HUES64 (cell line): ENCODE data around the gene RPS23.

ENCODE experiments used
- H3K27ac ChIP-seq: 2 replicates; pipeline ENCODE4 v1.7.0; 2013; ENCODE audit warnings: low read depth, low read length, inconsistent platforms
- H3K27me3 ChIP-seq: 2 replicates; pipeline ENCODE4 v1.6.1; 2013; ENCODE audit warnings: mild to moderate bottlenecking, low read length; ENCODE audit not compliant: insufficient read depth
- H3K36me3 ChIP-seq: 2 replicates; pipeline ENCODE4 v1.6.1; 2013; ENCODE audit warnings: mild to moderate bottlenecking, low read length; ENCODE audit not compliant: insufficient read depth
- H3K4me1 ChIP-seq: 2 replicates; pipeline ENCODE4 v1.6.1; 2013; ENCODE audit warnings: mild to moderate bottlenecking, low read length, moderate library complexity; ENCODE audit not compliant: insufficient read depth
- H3K4me3 ChIP-seq: 2 replicates; pipeline ENCODE4 v1.5.1; 2013; ENCODE audit warnings: mild to moderate bottlenecking, low read length, moderate library complexity
- H3K9ac ChIP-seq: 2 replicates; pipeline ENCODE4 v1.6.1; 2013; ENCODE audit warnings: mild to moderate bottlenecking, low read depth, low read length
- H3K9me3 ChIP-seq: 2 replicates; pipeline ENCODE4 v1.6.1; 2013; ENCODE audit warnings: low read depth, low read length; ENCODE audit not compliant: insufficient read depth
- WGBS: fragments of 150-250, 120-280 bp; methylation state at CpG from one replicate; pipeline ENCODE4 v1.1.7; 2013; ENCODE audit warnings: missing lambda C conversion rate; 5-methylcytosine and 5-hydroxymethylcytosine counted together

RPS23 gene

GRCh38 chr5:82234885-82235284, 43.3 kb downstream of the RPS23 start:
- 85% methylated on average over 5 of the region's 5 CpGs for WGBS
- no peaks in the 10 kb centered on the region for H3K36me3 ChIP-seq

DNA sequence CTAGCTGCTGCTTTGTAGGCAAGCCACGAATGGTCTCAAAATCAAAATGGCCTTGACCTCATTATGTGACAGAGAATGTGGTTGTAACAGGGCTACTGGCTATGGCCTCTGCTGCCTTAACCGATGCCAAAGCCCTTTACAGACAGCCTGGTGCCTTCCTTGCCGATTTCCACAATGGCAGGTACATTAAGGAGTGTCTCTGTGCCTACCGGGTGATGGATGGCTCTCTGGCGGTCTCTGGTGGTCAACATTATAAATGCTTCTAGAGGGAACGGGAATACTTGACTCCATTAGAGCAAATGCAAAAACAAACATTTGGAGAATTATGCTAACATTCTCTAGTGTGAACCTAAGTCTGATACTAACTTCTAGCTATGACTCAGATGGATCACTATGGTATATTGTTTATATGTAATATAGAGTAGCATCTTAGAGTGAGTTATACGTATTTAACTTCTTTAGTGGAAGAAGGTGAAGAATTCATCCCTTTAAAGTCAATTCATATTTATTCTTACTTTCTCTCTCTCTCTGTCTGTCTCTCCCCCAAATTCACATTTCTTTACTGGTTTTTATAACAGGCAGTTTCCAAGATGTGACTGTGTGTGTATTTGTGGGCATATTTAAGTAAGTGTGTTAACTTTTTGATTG, 52.5 kb downstream of the RPS23 start:
- Histone ChIP-seq H3K36me3 (no peaks in the 10 kb centered on the region), H3K27me3 (no peaks in the 10 kb centered on the region), H3K9me3 (no peaks in the 10 kb centered on the region), H3K27ac (no peak overlapping the region), H3K4me3 (no peak overlapping the region), H3K4me1 (peaks cover 21% of the 10 kb centered on the region; the same call in 1 of the 2 replicates), H3K9ac (no peak overlapping the region)
- 31% methylated on average over 6 of the region's 7 CpGs for WGBS

More at GRCh38 chr5:82234885-82235284, 43.3 kb downstream of the RPS23 start:
- Histone ChIP-seq H3K27me3 (no peaks in the 10 kb centered on the region), H3K9me3 (no peaks in the 10 kb centered on the region), H3K9ac (no peak overlapping the region), H3K27ac (no peak overlapping the region), H3K4me1 (no peaks in the 10 kb centered on the region), H3K4me3 (no peak overlapping the region)
